NCI-H82 treated with DMSO at 0.1 percent for 48 hours (cell line): ENCODE measurements around the gene NOMO2.
"Not testable (repeated sequence)": the region's sequence is repeated elsewhere in the genome, so short reads cannot be mapped to it uniquely, and the experiment has no call there.

Experiments
- DNase-seq: peaks from one replicate; lab custom pipeline; 2025; ENCODE audit not compliant: unreplicated experiment; lab: John Stamatoyannopoulos, UW

NOMO2 gene

GRCh38 chr16:18561727-18562314 lies at the start of gene NOMO2:
NOMO2 (minus strand) TSS chr16:18562097; CDS start chr16:18562040, 57 bp downstream.
- DNase-seq = not testable (repeated sequence)

DNA sequence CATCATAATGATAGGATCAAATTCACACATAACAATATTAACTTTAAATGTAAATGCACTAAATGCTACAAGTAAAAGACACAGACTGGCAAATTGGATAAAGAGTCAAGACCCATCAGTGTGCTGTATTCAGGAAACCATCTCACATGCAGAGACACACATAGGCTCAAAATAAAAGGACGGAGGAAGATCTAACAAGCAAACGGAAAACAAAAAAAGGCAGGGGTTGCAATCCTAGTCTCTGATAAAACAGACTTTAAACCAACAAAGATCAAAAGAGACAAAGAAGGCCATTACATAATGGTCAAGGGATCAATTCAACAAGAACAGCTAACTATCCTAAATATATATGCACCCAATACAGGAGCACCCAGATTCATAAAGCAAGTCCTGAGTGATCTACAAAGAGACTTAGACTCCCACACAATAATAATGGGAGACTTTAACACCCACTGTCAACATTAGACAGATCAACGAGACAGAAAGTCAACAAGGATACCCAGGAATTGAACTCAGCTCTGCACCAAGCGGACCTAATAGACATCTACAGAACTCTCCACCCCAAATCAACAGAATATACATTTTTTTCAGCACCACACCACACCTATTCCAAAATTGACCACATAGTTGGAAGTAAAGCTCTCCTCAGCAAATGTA lies 48.4 kb upstream of the NOMO2 start:
- not testable (repeated sequence) for DNase-seq

- not testable (repeated sequence) for DNase-seq
Measured at GRCh38 chr16:18608271-18608670, 46.4 kb upstream of the NOMO2 start.

DNA sequence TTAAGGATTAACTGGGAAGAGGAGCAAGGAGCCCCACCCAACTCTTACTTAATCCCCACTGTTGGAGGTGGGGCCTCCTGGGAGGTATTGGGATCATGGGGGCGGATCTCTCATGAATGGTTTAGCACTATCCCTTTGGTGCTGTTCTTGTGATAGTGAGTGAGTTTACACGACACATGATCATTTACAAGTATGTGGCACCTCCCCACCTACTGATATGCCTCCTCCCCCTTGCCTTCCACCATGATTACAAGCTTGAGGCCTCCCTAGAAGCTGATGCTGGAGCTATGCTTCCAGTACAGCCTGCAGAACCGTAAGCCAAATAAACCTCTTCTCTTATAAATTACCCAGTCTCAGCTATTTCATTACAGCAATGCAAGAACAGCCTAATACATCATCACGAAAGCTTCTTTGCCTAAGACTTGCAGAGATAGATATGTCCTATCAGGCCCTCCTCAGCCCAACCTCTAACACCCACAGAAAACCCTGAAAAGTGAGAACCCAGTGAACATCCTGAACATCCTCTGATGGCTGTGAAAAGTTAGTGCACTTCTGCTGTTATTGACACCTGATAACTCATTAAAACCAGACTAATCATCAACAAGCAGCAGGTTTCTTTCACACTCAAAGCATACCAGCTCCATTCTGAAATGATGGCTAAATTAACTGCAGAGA lies 41.8 kb upstream of the NOMO2 start:
- DNase-seq = not testable (repeated sequence)

DNA sequence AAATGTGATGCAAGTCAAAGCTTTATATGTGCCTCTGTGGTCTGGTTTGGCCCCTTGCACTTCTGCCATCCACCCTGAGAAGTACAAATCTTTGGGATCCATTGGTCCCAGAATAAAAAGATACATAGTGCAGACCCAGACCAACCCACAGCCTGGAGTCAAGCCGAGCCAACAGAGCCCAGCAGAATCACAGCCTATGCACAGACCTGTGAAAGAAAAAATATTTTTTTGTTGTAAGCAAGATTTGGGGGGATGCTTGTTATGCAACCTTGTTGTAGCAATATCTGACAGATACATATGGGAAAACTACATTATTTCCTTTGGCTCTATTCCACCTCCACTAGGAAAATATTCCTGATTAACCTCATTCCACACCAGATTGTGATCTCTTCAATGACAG lies 36.7 kb upstream of the NOMO2 start:
- not testable (repeated sequence) for DNase-seq

DNA sequence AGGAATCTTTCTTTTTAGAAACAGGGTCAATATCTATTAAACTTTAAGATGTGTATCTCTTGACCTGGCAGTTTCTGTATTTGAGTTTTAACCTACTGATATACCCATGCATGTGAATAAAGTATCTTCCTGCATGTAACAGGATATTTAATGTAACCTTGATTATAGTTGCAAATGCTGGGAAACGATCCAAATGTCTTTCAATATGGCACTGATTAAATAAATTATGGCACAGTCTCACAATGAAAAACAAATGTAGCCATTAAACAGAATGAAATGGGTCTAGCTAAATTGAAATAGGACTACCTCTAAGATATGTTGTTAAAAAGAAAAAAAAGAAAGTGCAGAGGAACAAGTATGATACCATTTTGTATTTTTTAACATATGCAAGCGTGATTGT lies 35.8 kb upstream of the NOMO2 start:
- not testable (repeated sequence) for DNase-seq

DNA sequence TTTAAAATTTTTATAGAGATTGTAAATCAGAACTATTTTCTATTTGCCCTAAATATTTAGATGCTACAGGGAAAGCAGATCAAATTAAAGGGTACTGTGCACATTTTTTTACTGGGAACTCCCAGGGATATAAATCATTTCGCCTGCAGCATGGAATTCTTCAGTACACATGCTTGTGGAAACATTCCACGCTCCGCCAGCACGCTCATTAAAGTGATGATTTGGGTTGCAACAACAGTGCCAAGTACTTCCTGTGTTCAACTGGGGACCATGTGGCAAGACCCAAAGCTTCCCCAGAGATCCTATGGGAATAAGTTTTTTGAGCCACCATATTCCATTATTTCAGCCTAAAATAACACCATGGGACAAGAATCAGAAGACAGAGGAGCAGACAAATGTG lies 35.4 kb upstream of the NOMO2 start:
- not testable (repeated sequence) for DNase-seq

DNA sequence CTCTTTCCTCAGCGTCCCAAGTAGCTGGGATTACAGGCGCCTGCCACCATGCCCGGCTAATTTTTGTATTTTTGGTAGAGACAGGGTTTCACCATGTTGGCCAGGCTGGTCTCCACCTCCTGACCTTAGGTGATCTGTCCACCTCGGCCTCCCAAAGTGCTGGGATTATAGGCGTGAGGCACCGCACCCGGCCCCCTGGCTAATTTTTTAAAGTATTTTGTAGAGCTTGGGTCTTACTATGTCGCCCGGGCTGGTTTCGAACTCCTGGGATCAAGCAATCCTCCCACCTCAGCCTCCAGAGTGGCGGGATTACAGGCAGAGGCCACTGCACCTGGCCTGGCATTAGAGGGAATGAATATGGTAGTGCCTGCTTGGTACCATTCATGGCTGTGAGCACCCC lies 33.9 kb upstream of the NOMO2 start:
- not testable (repeated sequence) for DNase-seq

DNA sequence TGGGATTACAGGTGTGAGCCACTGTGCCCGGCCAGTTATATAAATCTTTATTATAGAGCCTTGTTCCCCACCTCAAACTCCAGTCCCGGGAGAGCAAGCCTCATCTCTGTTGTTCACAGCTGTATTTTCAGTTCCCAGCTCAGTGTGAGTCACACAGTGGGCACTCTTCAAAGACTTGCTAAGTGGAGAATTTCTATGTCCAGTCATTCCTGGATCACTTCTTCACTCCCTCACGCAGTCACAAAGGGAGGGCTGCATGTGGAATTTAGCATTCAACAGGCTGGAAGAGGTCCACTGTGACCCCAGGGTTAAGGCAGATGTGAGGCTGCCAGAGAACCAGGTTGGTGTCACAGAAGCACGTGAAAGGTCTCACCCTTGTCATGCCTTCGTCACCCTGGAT lies 33.0 kb upstream of the NOMO2 start:
- not testable (repeated sequence) for DNase-seq

- not testable (repeated sequence) for DNase-seq
Measured at GRCh38 chr16:18593904-18594303, 32.0 kb upstream of the NOMO2 start.

GRCh38 chr16:18592982-18593381 lies 31.1 kb upstream of the NOMO2 start:
- DNase-seq = not testable (repeated sequence)

- peak; percentile 21 for DNase-seq
Measured at GRCh38 chr16:18591908-18592307, 30.0 kb upstream of the NOMO2 start.

GRCh38 chr16:18591441-18591840 lies 29.5 kb upstream of the NOMO2 start:
- not testable (repeated sequence) for DNase-seq

DNA sequence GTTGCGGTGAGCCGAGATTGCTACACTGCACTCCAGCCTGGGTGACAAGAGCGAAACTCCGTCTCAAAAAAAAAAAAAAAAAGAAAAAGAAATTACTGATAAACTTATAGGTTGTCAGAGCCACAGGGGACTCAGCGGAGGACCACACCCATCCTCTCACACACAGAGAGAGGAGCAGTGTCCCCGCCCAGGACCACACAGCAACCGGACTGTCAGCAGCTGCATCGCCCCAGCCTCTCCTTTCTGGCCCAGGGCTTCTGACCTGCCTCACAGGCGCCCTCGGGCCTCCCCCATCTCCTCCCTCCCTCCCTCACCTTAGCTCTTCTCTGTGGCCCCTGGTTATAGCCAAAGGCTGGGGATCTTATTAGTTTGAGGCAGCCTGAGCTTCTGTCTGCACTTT lies 27.9 kb upstream of the NOMO2 start:
- DNase-seq = not testable (repeated sequence)

- DNase-seq = not testable (repeated sequence)
Measured at GRCh38 chr16:18586560-18587540, 25.0 kb upstream of the NOMO2 start.

DNA sequence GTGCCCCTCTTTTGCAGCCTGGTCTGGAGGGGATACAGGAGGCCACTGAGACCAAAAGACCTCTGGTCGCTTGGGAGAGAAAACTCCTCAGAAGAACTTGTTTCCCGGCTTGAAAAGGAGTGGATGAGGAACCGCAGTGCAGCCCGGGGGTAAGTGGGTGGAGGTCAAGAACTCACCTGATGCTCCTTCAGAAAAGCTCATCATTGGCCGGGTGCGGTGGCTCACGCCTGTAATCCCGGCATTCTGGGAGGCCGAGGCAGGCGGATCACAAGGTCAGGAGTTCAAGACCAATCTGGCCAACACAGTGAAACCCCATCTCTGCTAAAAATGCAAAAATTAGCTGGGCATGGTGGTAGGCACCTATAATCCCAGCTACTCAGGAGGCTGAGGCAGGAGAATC lies 23.9 kb upstream of the NOMO2 start:
- DNase-seq = not testable (repeated sequence)

- no peak for DNase-seq
Measured at GRCh38 chr16:18582902-18583301, 21.0 kb upstream of the NOMO2 start.

- DNase-seq = not testable (repeated sequence)
Measured at GRCh38 chr16:18580396-18580795, 18.5 kb upstream of the NOMO2 start.

- DNase-seq = not testable (repeated sequence)
Measured at GRCh38 chr16:18579261-18579660, 17.4 kb upstream of the NOMO2 start.

DNA sequence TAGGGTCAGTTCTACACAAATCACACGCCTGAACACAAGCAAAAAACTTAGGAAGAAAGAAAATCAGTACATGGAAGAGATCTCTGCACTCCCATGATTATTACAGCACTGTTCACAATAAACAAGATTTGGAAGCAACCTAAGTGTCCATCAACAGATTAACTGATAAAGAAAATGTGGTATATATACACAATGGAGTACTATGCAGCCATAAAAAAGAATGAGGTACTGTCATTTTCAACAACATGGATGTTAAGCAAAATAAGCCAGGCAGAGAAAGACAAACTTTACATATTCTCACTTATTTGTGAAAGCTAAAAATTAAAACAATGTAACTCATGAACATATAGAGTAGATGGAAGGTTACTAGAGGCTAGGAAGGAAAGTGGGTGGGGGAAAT lies 16.0 kb upstream of the NOMO2 start:
- not testable (repeated sequence) for DNase-seq

DNA sequence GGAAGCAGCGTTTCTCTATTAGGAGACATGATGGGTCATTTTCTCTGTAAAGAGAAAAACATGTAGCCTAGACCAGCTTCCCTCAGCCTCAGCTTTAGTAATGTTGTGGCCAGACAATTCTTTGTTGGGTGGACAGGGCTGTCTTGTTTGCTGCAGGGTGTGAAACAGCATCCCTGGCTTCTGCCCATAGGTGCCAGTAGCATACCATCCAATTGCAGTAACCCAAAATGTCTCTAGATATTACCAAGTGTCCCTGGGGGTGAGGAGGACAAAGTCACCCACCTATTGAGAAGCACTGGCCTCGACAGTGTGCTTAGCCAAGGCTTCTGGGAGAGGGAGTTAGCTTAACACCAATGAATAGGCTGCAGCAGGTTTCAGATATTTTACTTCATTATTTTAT lies 14.0 kb upstream of the NOMO2 start:
- DNase-seq = not testable (repeated sequence)
